GM12872 (cell line): ENCODE results near the gene CD1E.

Source experiments
- CTCF ChIP-seq: IDR thresholded peaks from 3 replicates; pipeline ENCODE4 v1.5.1; 2011; ENCODE audit warnings: low read depth, mild to moderate bottlenecking, low read length, moderate library complexity; ENCODE audit not compliant: insufficient read depth

Gene CD1E

DNA sequence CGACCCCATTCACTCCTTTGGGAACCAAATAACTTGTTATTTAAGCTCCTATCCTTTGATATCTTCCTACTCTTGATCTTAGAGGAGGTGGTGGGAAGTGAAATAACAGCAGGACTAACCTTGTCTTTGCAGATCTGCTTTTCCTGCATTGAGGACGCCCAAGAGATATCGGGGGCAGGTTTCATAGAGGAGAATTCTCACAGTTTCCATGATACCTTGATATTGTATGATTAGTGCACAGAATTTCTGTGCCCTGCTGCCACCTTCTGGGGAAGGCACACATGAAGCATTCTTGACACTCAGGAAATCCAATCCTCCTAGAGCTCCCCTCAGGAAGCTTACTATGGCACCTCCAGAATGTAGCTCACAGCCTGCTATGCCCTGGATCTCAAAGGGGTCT lies 24.0 kb upstream of the CD1E start:
- TF ChIP-seq CTCF = peak; percentile 60

DNA sequence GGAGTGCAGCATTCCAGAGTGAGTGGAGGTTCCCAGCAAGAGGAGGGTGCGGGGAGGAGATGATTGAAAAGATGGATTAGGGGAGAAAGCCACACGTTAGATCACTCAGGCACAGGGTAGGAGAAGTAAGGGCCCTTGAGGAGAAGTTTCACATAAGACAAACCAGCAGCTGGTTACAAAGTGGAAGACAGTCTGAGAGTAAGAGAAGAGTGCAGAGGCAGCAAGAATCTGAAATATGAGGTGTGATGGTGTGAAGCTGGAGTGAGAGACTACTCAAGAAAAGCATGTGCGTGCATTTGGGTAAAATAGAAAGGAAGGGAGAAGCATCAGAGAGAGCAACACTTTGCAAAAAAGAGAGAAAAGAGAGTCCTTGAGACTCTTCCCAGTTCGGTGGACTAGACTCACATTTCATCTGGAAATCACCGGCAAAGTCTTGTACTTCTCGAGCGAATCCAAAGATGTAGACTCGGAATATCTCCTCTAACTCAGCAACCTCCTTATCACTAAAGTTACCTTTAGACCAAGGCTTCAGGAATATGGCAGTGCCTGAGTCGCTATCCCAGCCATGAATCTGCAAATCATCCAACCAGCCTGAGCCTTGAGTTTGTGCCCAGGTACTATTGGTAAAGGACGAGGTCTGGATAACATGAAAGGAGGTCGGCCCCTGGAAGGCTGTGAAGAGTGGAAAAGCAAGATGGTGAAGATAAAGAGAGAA lies 23.1 kb upstream of the CD1E start:
- TF ChIP-seq CTCF = no peak

DNA sequence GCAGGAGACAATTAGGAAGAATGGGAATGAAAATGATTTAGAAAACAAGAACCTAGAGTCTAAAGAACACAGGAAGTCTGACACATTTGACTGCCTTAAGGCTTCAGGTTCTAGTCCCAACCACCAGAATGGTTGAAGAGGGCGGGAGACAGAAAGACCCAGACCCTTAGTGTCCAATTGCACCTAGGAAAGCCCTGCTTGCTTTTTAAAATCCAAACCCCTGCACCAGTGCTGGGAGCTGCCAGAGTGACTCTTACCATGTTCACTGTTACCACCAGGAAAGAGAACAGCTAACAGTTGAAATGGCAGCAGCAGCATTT lies 22.6 kb upstream of the CD1E start:
- no peak for TF ChIP-seq CTCF

DNA sequence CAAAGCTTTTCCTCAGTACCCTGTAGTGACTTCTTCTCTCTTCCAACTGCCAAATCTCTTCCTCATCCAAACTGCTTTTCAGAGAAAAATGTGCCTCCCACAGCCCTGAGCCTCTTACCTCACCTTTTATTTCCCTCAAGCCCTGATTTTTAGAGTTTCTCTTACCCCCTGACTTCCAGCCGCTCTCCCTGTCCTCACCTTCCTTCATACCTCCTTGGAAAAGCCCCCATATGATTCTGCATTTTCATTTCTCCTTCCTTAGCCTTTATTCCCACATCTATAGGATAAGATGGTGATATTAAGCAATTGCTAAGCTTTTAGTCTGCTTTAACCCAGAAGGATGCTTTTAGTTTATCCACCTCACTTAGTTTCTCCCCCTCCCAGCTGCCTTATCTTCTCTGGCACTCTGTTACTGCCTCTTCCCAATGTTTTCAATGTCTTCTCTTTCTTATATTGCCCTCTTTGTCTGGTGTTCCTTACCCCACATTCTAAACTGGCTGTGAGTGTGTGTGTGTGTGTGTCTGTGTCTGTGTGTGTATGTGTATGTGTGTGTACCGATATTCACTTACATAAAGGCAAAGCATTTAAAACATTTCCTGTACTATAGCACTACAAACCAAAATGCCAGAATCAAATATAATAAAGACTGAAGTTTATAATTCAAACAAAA lies 22.1 kb upstream of the CD1E start, which contains the start of gene CD1B:
Gene CD1B (minus strand): TSS at position 51 of the 670 bp plus-strand sequence. CDS start 108 bp downstream, outside the sequence.
- no peak for TF ChIP-seq CTCF

- no peak for TF ChIP-seq CTCF
Measured at GRCh38 chr1:158333405-158334155, 20.1 kb upstream of the CD1E start.

DNA sequence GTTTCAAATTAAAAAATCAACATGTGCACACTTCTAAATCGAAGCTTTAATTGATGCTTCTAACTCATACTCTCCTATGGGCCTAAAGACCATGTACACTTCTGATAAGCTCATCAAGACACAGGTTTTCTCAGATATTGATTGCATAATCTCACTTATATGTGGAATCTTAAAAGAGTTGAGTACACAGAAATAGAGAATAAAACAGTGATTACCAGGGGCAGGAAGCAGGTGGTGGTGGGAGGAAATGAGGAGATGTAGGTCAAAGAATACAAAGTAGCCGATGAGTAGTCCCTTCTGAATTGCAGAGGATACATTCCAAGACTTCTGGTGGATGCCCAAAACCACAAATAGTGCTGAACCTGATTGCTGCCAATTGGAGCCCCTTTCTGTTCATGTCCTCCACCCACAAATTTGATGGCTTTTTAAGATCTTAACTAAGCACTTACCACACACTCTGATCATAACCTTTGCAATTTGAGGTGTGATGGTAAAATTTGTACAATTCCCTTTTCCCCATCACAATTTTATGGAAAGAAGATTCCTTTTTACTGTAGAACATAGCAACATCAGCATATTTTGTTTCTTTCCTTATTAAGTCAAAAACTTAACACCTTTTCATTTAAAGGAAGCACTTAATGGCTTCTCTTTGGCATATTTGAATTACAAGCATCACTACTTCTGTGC lies 19.0 kb upstream of the CD1E start:
- TF ChIP-seq CTCF = no peak

- TF ChIP-seq CTCF = no peak
Measured at GRCh38 chr1:158335213-158335532, 18.5 kb upstream of the CD1E start.
